Kidney epithelial cell (primary cell): ENCODE measurements around the gene CLBA1. TPM values are rescaled to one million over a fixed set of nuclear protein-coding genes. Genes with fewer than 3 reads are reported as not detected.

Experiments
- DNase-seq: peaks from one replicate; pipeline ENCODE4 v3.0.0-alpha.2; 2010; ENCODE audit warnings: low read depth
- H3K27me3 ChIP-seq: 2 replicates; pipeline ENCODE4 v1.6.0; 2011; ENCODE audit warnings: low read length; ENCODE audit not compliant: control insufficient read depth, insufficient read depth
- H3K36me3 ChIP-seq: 2 replicates; pipeline ENCODE4 v1.5.1; 2011; ENCODE audit warnings: low read length; ENCODE audit not compliant: control insufficient read depth, insufficient read depth
- H3K4me3 ChIP-seq: 2 replicates; pipeline ENCODE4 v1.5.1; 2011; ENCODE audit warnings: low read depth, mild to moderate bottlenecking, control low read depth, low read length
- CTCF ChIP-seq: IDR thresholded peaks from 2 replicates; pipeline ENCODE4 v1.5.1; 2011; ENCODE audit warnings: mild to moderate bottlenecking, moderate library complexity, low read length, control low read depth, inconsistent platforms; ENCODE audit not compliant: insufficient read depth, poor library complexity, severe bottlenecking
- total RNA-seq: library from RNA; depleted of rRNA; stranded (reverse); fragments of >200 nt; gene quantifications from 2 replicates; pipeline ENCODE4 v1.2.3, GENCODE V29; 2015

The CLBA1 gene
- total RNA-seq, 1 donor from 2014 or later: 12.6 TPM

DNA sequence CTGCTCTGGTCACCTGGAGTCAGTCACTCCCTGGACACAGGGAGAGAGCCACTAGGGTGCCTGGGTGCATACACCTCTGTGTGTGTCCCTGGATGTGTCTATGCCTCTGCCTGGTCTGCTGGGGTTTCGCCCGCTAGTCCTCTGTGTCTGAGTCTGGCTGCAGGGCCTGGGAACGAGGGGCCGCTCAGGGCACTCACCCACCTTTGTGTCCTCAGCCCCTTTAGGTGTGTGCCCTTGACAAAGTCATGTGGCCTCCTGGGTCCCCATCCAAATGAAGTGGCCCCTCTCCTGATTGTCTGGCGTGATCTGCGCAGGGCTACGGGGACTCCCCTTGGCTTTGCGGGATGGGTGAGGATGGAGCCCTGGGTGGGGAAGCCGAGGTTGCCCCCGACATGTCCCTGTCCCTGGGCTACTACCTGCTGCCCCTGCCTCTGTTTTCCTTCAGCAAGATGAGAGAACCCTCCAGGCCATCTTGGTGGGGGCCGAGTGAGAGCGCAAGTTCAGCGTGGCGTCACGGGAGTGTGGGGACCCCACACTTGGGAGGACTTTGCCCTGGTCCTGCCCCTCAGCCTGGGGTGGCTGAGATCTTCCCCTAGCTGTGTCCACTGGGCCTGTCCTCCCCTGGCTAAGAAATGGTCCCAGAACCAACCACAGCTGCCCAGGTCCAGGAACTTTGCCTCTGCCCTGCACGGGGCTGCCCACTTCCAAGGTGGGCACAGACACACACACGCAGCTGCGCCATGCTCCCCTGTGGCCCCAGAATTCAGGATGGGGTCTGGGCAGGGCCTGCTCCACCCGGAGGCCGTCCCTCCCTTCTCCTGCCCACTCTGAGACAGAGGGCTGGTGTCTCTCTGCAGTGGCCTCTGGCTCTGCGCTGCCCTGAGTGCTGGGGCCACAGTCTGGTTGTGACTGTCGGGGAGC is 4.7 kb upstream of the CLBA1 start:
- H3K4me3 ChIP-seq: no peak overlapping the region
- no peaks in the 10 kb centered on the region for H3K27me3 ChIP-seq
- no peak for TF ChIP-seq CTCF
- H3K36me3 ChIP-seq: no peaks in the 10 kb centered on the region
- DNase-seq: no peak

DNA sequence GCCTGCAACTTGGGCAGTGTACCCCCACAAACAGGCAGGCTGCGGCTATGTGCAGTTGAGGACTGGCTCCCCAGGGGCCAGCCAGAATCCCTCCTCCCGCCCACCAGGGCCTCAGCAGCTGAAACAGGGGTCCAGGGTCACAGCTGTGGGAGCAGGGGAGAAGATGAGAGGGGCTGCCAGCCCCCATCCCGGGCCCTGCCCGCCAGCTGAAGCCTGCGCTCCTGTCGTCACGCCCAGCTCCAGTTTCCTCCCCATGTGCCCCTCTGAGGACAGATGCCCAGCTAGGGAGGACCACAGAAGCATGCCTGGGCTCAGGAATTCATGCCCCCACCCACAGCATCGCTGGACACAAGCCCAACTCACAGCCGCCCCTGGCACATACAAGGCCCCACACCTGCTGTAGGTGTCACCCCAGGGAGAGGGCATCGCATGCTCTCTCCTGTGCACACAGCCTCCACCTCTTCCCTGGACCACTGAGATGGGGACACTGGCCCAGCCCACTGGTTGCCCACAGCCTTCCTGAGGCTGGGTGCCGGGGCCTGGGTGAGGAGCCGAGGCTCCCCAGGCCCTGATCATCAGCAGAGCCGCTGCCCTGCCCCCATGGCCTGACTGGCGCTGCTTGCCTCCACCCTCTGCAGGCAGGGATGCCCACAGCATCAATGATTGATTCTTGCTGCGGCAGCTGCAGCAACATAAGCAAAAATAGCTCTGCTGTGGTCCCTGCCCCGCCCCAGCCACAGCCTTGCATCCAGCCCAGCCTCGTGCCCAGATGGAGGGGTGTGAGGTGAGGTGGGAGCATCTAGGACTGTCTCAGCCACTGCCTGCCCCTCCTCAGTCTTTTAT is 3.7 kb upstream of the CLBA1 start:
- H3K27me3 ChIP-seq: no peaks in the 10 kb centered on the region
- TF ChIP-seq CTCF: no peak
- H3K36me3 ChIP-seq: no peaks in the 10 kb centered on the region
- DNase-seq: no peak
- no peak overlapping the region for H3K4me3 ChIP-seq

DNA sequence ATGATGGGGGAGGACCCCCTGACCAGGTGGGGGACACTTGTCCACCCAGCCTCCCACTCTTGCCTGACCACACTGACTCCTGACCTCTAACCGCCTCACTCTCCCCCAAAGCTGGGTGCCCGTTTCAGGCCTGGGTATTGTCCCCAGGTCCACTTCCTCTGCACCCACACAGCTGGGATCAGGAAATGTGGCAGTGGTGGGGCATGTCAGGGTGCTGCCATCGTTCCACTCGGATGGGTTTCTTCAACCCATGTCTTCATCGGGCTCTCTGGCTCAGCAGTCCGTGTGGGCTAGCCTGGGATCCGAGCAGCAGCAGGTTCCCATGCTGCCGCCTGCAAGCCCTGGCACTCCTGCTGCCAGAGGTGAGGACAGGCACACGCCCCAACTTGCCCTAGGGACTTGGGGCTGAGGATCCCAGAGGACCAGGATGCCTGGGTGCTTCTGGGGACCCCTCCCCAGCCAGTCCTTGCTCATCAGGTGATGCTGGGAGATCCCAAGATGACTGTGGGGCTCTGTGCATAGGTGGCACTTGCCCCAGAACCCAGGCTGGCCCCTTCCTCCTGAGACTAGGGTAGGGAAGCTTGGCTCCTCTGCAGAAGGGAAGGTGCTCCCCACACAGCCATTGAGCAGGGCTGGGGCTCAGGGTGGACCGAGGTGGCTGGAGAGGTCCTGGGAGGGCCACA is 2.9 kb upstream of the CLBA1 start:
- H3K27me3 ChIP-seq: no peaks in the 10 kb centered on the region
- H3K4me3 ChIP-seq: no peak overlapping the region
- no peak for TF ChIP-seq CTCF
- DNase-seq: no peak
- no peaks in the 10 kb centered on the region for H3K36me3 ChIP-seq

- H3K36me3 ChIP-seq: no peaks in the 10 kb centered on the region
- H3K4me3 ChIP-seq: no peak overlapping the region
- DNase-seq: no peak
- no peaks in the 10 kb centered on the region for H3K27me3 ChIP-seq
- no peak for TF ChIP-seq CTCF
These were observed 2.3 kb upstream of the CLBA1 start for GRCh38 chr14:104983231-104983721.

GRCh38 chr14:104984056-104984894 is 1.3 kb upstream of the CLBA1 start:
- Histone ChIP-seq H3K27me3 (no peaks in the 10 kb centered on the region), H3K4me3 (no peak overlapping the region), H3K36me3 (no peaks in the 10 kb centered on the region)
- no peak for TF ChIP-seq CTCF
- no peak for DNase-seq
